ENCODE results near the gene DCAF5.
"Not testable (repeated sequence)": the region's sequence is repeated elsewhere in the genome, so short reads cannot be mapped to it uniquely, and the experiment has no call there.

Gene DCAF5

GRCh38 chr14:69040353-69040752 lies 112.6 kb downstream of the DCAF5 start:
- DNase-seq, result no peak

- no peak for DNase-seq
Observed at GRCh38 chr14:69039288-69039628, 113.7 kb downstream of the DCAF5 start.

- no peak for DNase-seq
Observed at GRCh38 chr14:69038455-69039287, 114.2 kb downstream of the DCAF5 start.

DNA sequence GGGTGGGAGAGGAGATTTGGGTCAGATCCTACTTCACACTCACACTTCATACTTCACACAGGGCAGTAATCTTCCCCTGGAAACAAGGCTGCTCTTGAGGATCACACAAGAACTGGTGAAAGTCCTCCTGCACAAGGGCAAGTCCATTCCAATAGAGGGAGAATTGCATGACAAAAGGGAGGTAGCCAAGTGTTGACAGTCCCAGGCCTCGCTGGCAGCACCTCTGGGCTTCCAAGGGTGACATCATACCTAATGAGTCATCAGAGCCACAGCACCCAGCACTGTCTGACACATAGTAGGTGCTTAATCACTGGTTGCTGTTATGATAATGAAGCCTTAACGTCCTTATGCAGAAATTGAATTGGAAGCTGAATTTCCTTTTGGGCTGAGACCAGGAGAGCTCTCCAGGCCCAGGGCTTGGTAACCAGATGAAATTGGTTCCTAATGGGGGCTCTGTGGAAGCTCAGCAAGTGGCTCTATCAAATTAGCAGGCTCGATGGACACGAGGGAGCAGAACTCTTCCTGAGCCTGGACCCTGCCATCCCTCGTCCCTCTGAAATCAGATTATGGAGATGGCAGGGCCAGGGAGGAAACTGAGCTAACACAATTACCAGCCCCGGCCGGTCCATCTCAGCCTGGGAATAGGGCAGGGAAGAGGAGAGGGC lies 115.0 kb downstream of the DCAF5 start:
- DNase-seq, result no peak

DNA sequence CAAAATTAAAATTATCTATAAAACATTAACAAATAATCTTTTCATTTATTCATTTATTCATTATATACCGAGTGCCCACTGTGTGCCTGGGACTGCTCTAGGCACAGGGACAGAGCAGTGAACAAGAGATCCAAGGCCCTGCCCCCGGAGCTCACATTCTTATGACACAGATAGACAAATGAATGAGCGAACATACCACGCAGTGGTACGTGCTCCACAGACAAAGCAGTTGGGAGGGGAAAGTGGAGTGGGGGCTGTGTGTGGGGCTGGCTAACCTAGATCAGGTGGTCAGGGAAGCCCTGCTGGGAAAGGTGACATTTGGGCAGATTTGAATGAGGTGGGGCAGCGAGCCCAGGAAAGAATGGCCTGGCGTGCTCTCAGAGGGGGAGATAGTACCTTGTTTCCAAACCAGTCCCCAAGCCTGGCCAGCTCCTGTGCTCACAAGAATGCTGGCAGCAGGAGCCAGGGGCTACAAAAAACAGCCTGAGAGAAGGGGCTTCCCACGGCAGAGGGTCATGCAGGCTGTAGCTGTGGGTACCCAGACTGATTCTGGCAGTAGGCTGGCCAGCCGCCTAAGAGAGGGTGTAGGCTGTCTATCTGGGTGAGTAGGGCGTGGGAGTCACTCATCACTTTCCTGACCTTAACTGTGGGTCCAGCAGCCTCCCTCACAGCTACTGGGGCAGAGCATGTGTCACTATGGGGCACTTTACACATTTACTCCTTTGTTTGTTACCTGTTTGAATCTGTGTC lies 116.0 kb downstream of the DCAF5 start:
- no peak for DNase-seq

- DNase-seq, result no peak
Observed at GRCh38 chr14:69034612-69035262, 118.2 kb downstream of the DCAF5 start.

DNA sequence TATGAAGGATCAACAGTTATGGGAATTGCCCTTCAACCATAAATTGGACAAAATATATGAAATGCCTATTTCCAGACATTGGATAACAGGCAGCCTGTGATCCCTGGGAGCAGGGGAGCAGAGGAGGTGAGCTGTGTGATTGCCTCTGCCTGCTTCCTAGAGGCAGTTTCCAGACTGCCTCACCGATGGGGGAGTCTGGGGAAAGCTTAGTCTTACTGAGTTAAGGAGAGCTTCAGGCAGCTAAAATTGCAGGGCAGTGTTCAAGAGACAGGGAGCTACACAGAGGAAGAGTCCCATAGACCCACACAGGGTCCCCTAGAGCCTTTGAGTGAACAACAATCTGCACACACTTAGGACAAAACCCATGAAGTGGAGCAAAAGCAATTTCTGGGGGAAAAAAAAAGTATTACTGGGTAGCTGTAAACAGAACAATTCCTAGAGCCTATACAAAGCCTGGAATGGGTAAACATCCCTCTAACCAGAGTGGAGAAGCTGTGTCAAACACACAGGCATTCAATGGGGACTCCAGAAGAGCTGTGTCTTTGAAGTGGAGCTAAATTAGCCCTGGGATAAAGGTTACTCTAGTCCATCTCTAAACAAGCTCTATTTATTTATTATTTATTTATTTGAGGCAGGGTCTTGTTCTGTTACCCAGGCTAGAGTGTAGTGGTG lies 125.5 kb downstream of the DCAF5 start:
- DNase-seq, result no peak

DNA sequence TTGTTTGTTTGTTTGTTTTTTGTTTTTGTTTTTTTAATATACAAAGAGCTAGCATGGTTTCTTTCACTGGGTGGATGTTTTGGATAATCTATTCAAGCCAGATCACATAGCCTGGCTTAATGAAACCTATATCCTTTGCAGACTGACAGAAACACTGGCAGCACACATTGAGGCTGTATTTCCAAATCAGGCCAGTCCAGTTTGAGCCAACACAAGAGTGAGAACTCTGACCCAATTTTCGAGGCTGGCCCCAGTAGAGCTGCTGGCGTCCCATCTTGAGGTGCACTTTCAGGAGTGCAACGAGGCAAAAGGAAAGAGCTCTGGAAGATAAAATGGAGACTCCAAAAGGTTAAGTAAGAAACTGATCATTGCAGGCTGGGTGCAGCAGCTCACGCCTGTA lies 129.9 kb downstream of the DCAF5 start:
- no peak for DNase-seq

- DNase-seq, result not testable (repeated sequence)
Observed at GRCh38 chr14:69022093-69022492, 130.8 kb downstream of the DCAF5 start.

GRCh38 chr14:69017706-69018105 lies 135.2 kb downstream of the DCAF5 start:
- DNase-seq, result no peak

- no peak for DNase-seq
Observed at GRCh38 chr14:69014829-69015259, 138.1 kb downstream of the DCAF5 start.

GRCh38 chr14:69013943-69014782 lies 138.8 kb downstream of the DCAF5 start:
- no peak for DNase-seq

GRCh38 chr14:69012256-69012953 lies 140.5 kb downstream of the DCAF5 start:
- no peak for DNase-seq

DNA sequence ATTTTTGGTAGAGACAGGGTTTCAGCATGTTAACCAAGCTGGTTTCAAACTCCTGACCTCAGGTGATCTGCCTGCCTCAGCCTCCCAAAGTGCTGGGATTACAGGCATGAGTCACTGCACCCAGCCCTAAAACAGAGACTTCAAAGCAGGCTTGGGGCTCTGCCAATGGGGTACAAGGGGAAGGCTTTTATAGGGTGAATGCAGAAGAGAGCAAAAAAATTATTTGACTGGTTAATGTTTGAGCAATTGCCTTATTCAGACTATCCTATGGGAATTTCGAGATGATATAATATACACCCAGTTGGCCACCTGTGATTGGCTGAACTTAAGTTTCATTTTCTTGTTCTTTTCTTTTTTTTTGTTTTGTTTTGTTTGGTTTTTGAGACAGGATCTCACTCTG lies 142.3 kb downstream of the DCAF5 start:
- no peak for DNase-seq

GRCh38 chr14:69008421-69008884 lies 144.5 kb downstream of the DCAF5 start:
- no peak for DNase-seq

DNA sequence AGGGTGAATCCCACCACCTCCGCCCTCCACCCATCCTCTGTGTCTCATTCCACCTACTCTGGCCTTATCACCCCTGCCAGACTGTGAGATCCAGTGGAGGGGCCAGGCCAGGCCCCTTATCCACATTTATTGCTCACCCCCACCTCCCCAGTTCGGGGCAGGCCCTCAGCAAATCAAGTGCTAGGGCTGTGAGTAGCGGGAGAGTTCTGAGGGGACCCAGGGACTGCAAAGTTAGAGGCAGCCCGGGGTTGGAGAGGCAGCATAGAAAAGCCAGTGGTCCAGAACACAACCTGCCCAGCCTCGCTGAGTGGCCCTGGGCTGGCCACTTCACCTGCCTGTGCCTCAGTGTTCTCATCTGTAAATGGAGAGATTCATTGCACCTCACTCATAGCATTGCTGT lies 146.6 kb downstream of the DCAF5 start:
- no peak for DNase-seq

GRCh38 chr14:69005432-69006148 lies 147.3 kb downstream of the DCAF5 start:
- no peak for DNase-seq

DNA sequence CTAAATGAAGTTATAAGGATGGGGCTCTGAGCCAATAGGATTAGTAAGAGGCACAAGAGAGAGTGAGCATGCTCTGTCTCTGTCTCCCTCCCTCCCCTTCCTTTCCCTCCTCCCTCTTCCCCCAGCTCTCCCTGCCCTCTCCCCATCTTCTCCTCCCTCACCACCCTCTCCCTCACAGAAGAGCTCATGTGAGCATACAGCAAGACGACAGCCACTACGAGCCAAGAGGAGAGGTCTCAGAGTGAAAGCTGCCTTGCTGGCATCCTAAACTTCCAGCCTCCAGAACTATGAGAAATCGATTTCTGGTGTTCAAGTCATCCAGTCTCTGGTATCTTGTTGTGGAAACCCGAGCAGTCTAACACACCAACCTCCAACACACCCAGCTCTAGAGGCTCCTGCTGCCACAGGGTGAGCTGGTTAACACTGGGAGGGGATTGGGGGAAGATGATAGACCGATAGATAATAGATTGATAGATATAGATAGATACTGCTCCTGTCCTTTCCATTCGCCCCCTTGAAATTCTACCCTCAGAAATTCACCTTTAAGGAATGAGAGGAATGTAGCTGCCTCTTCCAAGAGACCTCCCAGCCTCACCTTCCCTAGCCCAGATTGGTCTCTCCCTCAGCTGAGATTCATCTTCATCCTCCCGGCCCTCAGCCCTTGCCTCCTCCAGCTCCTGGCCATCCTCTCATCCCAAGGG lies 148.0 kb downstream of the DCAF5 start:
- no peak for DNase-seq

GRCh38 chr14:69003626-69004025 lies 149.3 kb downstream of the DCAF5 start:
- no peak for DNase-seq

DNA sequence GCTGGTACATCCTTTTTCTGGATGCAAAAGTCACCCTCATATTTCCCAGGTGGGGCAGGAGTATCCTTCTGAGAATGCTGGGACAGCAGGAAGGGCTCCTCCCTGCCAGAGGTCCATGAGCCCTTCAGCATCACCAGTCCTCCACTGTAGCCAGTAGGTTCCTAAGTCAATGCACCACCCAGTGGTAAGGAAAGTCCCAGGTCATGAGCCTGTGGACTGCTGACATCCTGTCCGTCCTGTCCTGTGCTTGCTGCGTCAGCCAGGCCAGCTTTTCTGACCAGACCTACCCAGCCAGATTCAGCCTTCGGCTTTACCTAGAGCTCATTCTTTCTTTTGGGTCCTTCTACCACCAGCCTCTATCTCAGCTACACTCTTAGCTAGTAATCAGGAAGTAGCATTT lies 150.8 kb downstream of the DCAF5 start:
- no peak for DNase-seq
